GM23248 (cell line): ENCODE results near the gene SMARCB1. TPM values are rescaled to one million over a fixed set of nuclear protein-coding genes. Genes with fewer than 3 reads are reported as not detected.
A peak's percentile ranks its signal among the peaks of the same experiment; 100 is the strongest.

Source experiments
- DNase-seq: peaks from one replicate; pipeline ENCODE4 v3.0.0-alpha.2; 2015
- H2AFZ ChIP-seq: fragments of 200-600 bp; sonication (generic); 2 replicates; pipeline ENCODE4 v1.6.1; 2016; ENCODE audit warnings: antibody characterized with exemption
- H3F3A ChIP-seq: fragments of 200-600 bp; sonication (generic); 2 replicates; pipeline ENCODE4 v1.6.1; 2016; ENCODE audit warnings: mild to moderate bottlenecking, antibody characterized with exemption, mixed run types; ENCODE audit not compliant: insufficient read depth
- H3K27ac ChIP-seq: fragments of 200-600 bp; sonication (generic); 2 replicates; pipeline ENCODE4 v1.5.1; 2016; ENCODE audit warnings: mild to moderate bottlenecking
- H3K27me3 ChIP-seq: fragments of 200-600 bp; sonication (generic); replicated peaks from 2 replicates; pipeline ENCODE4 v1.6.1; 2016; ENCODE audit warnings: mild to moderate bottlenecking; ENCODE audit not compliant: insufficient read depth
- H3K36me3 ChIP-seq: fragments of 200-600 bp; sonication (generic); 2 replicates; pipeline ENCODE4 v1.6.1; 2016; ENCODE audit warnings: low read depth, mild to moderate bottlenecking
- H3K4me1 ChIP-seq: fragments of 200-600 bp; sonication (generic); 2 replicates; pipeline ENCODE4 v1.6.1; 2016; ENCODE audit warnings: mild to moderate bottlenecking; ENCODE audit not compliant: insufficient read depth
- H3K4me2 ChIP-seq: fragments of 200-600 bp; sonication (generic); one replicate; pipeline ENCODE4 v1.6.1; 2016; ENCODE audit warnings: mild to moderate bottlenecking; ENCODE audit not compliant: unreplicated experiment
- H3K4me3 ChIP-seq: fragments of 200-600 bp; sonication (generic); 2 replicates; pipeline ENCODE4 v1.5.1; 2016; ENCODE audit warnings: mild to moderate bottlenecking
- H3K79me2 ChIP-seq: fragments of 200-600 bp; sonication (generic); 2 replicates; pipeline ENCODE4 v1.6.1; 2016; ENCODE audit warnings: mild to moderate bottlenecking; ENCODE audit not compliant: insufficient read depth
- H3K9ac ChIP-seq: fragments of 200-600 bp; sonication (generic); 2 replicates; pipeline ENCODE4 v1.6.1; 2016; ENCODE audit warnings: mild to moderate bottlenecking
- H3K9me2 ChIP-seq: fragments of 200-600 bp; sonication (generic); 2 replicates; pipeline ENCODE4 v1.6.1; 2016; ENCODE audit warnings: mixed run types, mild to moderate bottlenecking, moderate library complexity; ENCODE audit not compliant: insufficient read depth
- H3K9me3 ChIP-seq: fragments of 200-600 bp; sonication (generic); one replicate; pipeline ENCODE4 v1.6.1; 2017; ENCODE audit warnings: low read depth
- H4K20me1 ChIP-seq: fragments of 200-600 bp; sonication (generic); 2 replicates; pipeline ENCODE4 v1.6.0; 2016; ENCODE audit not compliant: insufficient read depth
- EZH2 ChIP-seq: fragments of 200-600 bp; sonication (generic); IDR thresholded peaks from 2 replicates; pipeline ENCODE4 v1.6.1; 2018; ENCODE audit warnings: antibody characterized with exemption, mild to moderate bottlenecking; ENCODE audit not compliant: insufficient read depth, poor library complexity, severe bottlenecking
- EZH2phosphoT487 ChIP-seq: fragments of 200-600 bp; sonication (generic); IDR thresholded peaks from 2 replicates; pipeline ENCODE4 v1.6.1; 2018; ENCODE audit warnings: antibody characterized with exemption, moderate library complexity, mild to moderate bottlenecking, low read depth; ENCODE audit not compliant: insufficient read depth
- WGBS, 2 experiments: methylation state at CpG; one replicate each; pipeline ENCODE4 v1.1.6; 2015 to 2017; ENCODE audit warnings: low lambda C conversion rate in 2 of 2, low coverage in 1 of 2; ENCODE audit errors: missing lambda C conversion rate in 2 of 2; 5-methylcytosine and 5-hydroxymethylcytosine counted together
- in situ Hi-C: fragments of 300-500 bp; cut with MboI; formaldehyde crosslinking; loops from 2 replicates; pipeline ENCODE4 v1.15.0; 2020
- polyA plus RNA-seq: library from polyadenylated mRNA; unstranded; fragments of >200 nt; fragmentation: Nextera tagmentation; extraction: Ambion mirVana; gene quantifications from 2 replicates; pipeline ENCODE4 v1.2.1, GENCODE V29; 2016
- total RNA-seq: library from RNA; depleted of rRNA; stranded (reverse); fragments of >200 nt; shearing (Covaris generic); gene quantifications from 2 replicates; pipeline ENCODE4 v1.2.3, GENCODE V29; 2014

The SMARCB1 gene
- total and polyA plus RNA-seq, 2 experiments from 2014 or later: 63.9 to 85.2 TPM

DNA sequence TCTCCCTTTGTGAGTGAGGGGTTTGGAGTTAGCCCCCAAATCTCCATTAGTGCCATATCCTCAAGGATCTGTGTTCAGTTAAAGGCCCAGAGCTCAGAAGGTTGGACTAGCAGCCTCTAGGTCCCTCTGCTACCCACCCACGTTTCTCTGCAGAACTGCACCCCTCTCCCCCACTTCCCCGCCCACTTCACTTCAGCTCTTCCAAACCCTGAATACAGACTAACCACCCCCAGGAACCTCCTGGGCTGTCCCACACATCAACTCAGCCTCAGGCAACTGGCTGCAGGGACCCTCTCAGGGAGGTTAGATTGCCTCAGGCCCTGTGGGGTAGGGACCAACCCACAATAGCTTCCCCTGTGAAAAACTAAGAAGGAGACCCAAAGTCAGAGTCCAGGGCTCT lies 33.4 kb upstream of the SMARCB1 start:
- H3K36me3 ChIP-seq: no peaks in the 10 kb centered on the region
- no peak overlapping the region for H3K4me3 ChIP-seq
- no peak overlapping the region for H3K4me2 ChIP-seq
- no peak overlapping the region for H2AFZ ChIP-seq
- DNase-seq: no peak
- WGBS, 2 experiments: 64 to 80% methylated on average over 2 of the region's 2 CpGs
- H3K79me2 ChIP-seq: peaks cover 17% of the 10 kb centered on the region
- no peaks in the 10 kb centered on the region for H3K9me3 ChIP-seq
- H3K9ac ChIP-seq: no peak overlapping the region
- in situ Hi-C loops: no loop called here
- H4K20me1 ChIP-seq: no peaks in the 10 kb centered on the region
- TF ChIP-seq EZH2phosphoT487: no peak
- TF ChIP-seq EZH2: no peak
- H3F3A ChIP-seq: 0 out of 2 replicates have a peak, but pooled peaks cover 6% of the 10 kb centered on the region
- no peaks in the 10 kb centered on the region for H3K9me2 ChIP-seq
- 0 out of 2 replicates have a peak, but pooled peaks cover 7% of the 10 kb centered on the region for H3K4me1 ChIP-seq
- no peaks in the 10 kb centered on the region for H3K27me3 ChIP-seq
- no peak overlapping the region for H3K27ac ChIP-seq

DNA sequence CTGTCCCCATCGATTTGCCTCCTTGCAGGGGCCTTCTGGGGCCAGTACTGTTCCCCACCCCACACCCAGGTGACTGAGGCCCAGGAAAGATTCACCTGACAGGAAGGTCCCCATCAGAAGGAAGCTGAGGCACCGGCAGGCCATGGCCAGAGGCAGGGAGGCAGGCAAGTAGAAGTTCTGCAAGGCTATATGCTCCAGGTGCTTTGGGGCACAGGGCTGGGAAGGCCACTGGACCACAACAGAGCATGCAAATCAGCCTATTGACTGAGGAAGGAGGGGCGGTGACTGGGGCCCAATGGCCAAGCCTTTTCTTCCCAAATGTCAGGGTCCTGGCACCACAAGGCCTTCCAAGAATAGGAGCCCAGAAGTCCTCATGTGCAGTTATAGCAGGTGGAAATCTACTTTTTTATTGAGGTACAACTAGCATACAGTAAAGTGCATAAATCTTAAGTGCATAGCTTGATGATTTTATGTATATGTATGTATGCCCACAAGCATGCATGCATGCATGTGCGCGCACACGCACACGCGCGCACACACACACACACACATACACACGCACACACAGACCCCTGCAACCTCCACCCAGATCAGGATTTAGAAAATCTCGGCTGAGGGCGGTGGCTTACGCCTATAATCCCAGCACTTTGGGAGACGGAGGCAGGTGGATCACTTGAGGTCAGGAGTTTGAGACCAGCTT lies 32.4 kb upstream of the SMARCB1 start, which contains the start of gene VPREB3:
Gene VPREB3 (minus strand): TSS at position 206 of the 700 bp plus-strand sequence. CDS start 62 bp downstream, at position 144.
- no peak within 1 kb of the TSS for H2AFZ ChIP-seq
- TF ChIP-seq EZH2phosphoT487 (no peak), EZH2 (no peak)
- H4K20me1 ChIP-seq: no peaks in the 10 kb centered on the region
- H3K27me3 ChIP-seq: no peaks in the 10 kb centered on the region
- in situ Hi-C loops: no loop called here
- 0 out of 2 replicates have a peak, but pooled peaks cover 7% of the 10 kb centered on the region for H3K4me1 ChIP-seq
- H3K27ac ChIP-seq: no peak within 1 kb of the TSS
- no peak within 1 kb of the TSS for H3K4me3 ChIP-seq
- H3K4me2 ChIP-seq: no peak within 1 kb of the TSS
- H3K79me2 ChIP-seq: peaks cover 12% of the 10 kb centered on the region; the same call in 1 of the 2 replicates
- H3K9ac ChIP-seq: no peak within 1 kb of the TSS
- H3K9me2 ChIP-seq: no peaks in the 10 kb centered on the region
- 91 to 95% methylated on average over 14 of the region's 14 CpGs for WGBS, 2 experiments
- no peak for DNase-seq
- H3K9me3 ChIP-seq: no peaks in the 10 kb centered on the region
- H3K36me3 ChIP-seq: no peaks in the 10 kb centered on the region
- 0 out of 2 replicates have a peak, but pooled peaks cover 6% of the 10 kb centered on the region for H3F3A ChIP-seq

DNA sequence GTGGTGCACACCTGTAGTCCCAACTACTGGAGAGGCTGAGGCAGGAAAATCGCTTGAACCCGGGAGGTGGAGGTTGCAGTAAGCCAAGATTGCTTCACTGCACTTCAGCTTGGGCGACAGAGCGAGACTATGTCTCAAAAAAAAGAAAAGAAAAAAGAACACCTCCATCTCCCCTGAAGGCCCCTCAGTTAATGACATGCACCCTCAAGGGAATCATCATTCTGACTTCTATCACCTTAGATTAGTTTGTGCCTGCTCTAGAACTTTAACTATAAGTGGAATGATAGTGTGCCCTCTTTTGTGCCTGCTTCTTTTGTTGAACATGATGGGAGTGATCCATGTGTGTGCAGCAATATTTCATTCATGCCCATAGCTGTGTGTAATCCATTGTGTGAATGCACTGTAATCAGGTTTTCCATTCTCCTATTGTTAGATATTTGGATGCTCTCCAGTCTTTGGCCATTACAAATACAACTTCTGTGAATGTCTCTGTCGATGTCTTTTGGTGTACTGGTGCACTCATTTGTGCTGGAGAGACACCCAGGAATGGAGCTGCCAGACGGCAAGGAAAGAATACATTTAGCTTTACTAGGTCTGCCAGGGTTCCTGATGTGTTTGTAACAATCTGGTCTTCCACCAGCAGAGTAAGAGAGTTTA lies 31.7 kb upstream of the SMARCB1 start:
- Histone ChIP-seq H3K4me1 (0 out of 2 replicates have a peak, but pooled peaks cover 3% of the 10 kb centered on the region), H3K9me3 (no peaks in the 10 kb centered on the region), H3K4me2 (no peak overlapping the region), H3K9ac (no peak overlapping the region), H3K36me3 (no peaks in the 10 kb centered on the region), H2AFZ (no peak overlapping the region), H4K20me1 (no peaks in the 10 kb centered on the region), H3K79me2 (peaks cover 4% of the 10 kb centered on the region; the same call in 1 of the 2 replicates), H3K27me3 (no peaks in the 10 kb centered on the region), H3K4me3 (no peak overlapping the region), H3K27ac (no peak overlapping the region), H3F3A (0 out of 2 replicates have a peak, but pooled peaks cover 6% of the 10 kb centered on the region), H3K9me2 (no peaks in the 10 kb centered on the region)
- DNase-seq: peak; percentile 38
- 62 to 64% methylated on average over 6 of the region's 6 CpGs for WGBS, 2 experiments
- TF ChIP-seq EZH2: no peak
- TF ChIP-seq EZH2phosphoT487: no peak
- in situ Hi-C loops: no loop called here

DNA sequence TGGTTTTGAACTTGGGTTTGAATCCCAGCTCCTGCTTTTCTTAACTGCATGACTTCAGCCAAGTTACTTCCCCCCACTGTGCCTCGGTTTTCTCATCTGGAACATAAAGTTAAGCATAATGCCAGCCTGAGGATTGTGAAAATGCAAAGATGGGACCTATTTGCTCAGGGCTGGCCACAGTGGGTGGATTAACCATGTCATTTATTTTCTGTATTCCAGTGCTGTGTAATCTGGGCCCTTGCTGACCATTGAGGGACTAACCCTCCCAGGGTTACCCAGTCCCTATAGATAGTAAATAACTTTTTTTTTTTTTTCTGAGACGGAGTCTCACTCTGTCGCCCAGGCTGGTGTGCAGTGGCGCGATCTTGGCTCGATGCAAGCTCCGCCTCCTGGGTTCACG lies 31.1 kb upstream of the SMARCB1 start:
- no peaks in the 10 kb centered on the region for H3K36me3 ChIP-seq
- 56 to 72% methylated on average over 8 of the region's 8 CpGs for WGBS, 2 experiments
- in situ Hi-C loops: no loop called here
- no peaks in the 10 kb centered on the region for H3K27me3 ChIP-seq
- H4K20me1 ChIP-seq: no peaks in the 10 kb centered on the region
- H3K27ac ChIP-seq: no peak overlapping the region
- H3K4me1 ChIP-seq: no peaks in the 10 kb centered on the region
- H3K9me3 ChIP-seq: no peaks in the 10 kb centered on the region
- no peak overlapping the region for H2AFZ ChIP-seq
- no peak overlapping the region for H3K4me2 ChIP-seq
- no peak overlapping the region for H3K9ac ChIP-seq
- H3K9me2 ChIP-seq: no peaks in the 10 kb centered on the region
- TF ChIP-seq EZH2phosphoT487 (no peak), EZH2 (no peak)
- H3K4me3 ChIP-seq: no peak overlapping the region
- H3K79me2 ChIP-seq: no peaks in the 10 kb centered on the region
- no peak for DNase-seq
- H3F3A ChIP-seq: 0 out of 2 replicates have a peak, but pooled peaks cover 6% of the 10 kb centered on the region
